ENCODE results near the gene CEP20. TPM values are rescaled to one million over a fixed set of nuclear protein-coding genes. Genes with fewer than 3 reads are reported as not detected.

The CEP20 gene
- total and polyA plus RNA-seq, 2 donors (not counting 1 experiment from before 2014, with no cell fraction given) = 14.2 to 30.2 TPM

- H3K27ac Mint-ChIP-seq = no peak overlapping the region
- H3K4me3 Mint-ChIP-seq = no peak overlapping the region
- intact Hi-C loops (cut with micrococcal nuclease) = no loop called here
- 100% methylated on average over 9 of the region's 11 CpGs for WGBS (ENCODE audit: insufficient coverage)
- ChIA-PET CTCF (no interaction called here), POLR2A (no interaction called here)
- no peak for DNase-seq
- H3K4me1 Mint-ChIP-seq = no peaks in the 10 kb centered on the region
- Histone ChIP-seq H2AFZ (ENCODE audit: insufficient read depth, low read depth, low read length, poor library complexity, severe bottlenecking) (no peak overlapping the region), H4K20me1 (ENCODE audit: control insufficient read depth, insufficient read depth, low read length, poor library complexity, severe bottlenecking) (no peaks in the 10 kb centered on the region), H3K4me1 (ENCODE audit: control insufficient read depth in 2 of 2, insufficient read depth in 2 of 2, low read length in 2 of 2) (no peaks in the 10 kb centered on the region), H3K27me3 (replicated peaks in 1 of 4; ENCODE audit: control extremely low read depth in 1 of 4, control insufficient read depth in 3 of 4, insufficient read depth in 4 of 4, low read length in 3 of 4) (no peaks in the 10 kb centered on the region), H3K4me3 (ENCODE audit: control extremely low read depth in 1 of 5, extremely low read depth in 1 of 5, insufficient read depth in 1 of 5, low read depth in 2 of 5, low read length in 4 of 5) (no peak overlapping the region), H3K9me3 (ENCODE audit: control extremely low read depth in 1 of 3, control insufficient read depth in 2 of 3, insufficient read depth in 1 of 3, low read length in 2 of 3) (no peaks in the 10 kb centered on the region), H3K79me2 (ENCODE audit: control insufficient read depth, insufficient read depth, low read length) (no peaks in the 10 kb centered on the region), H3K36me3 (replicated peaks in 1 of 2; ENCODE audit: control extremely low read depth in 1 of 2, control insufficient read depth in 1 of 2, extremely low read depth in 1 of 2, insufficient read depth in 2 of 2, low read length in 1 of 2) (no peaks in the 10 kb centered on the region), H3K4me2 (replicated peaks; ENCODE audit: low read depth, low read length, poor library complexity, severe bottlenecking) (no peak overlapping the region), H3K9ac (ENCODE audit: low read length) (no peak overlapping the region), H3K27ac (ENCODE audit: low read length in 2 of 2) (no peak overlapping the region)
- no peak for ATAC-seq (ENCODE audit: low read depth)
- no peaks in the 10 kb centered on the region for H3K9me3 Mint-ChIP-seq (ENCODE audit: insufficient read depth)
- TF ChIP-seq EZH2 (IDR thresholded peaks at IDR 0.05; ENCODE audit: borderline replicate concordance, insufficient read depth, low read depth, low read length, poor library complexity, severe bottlenecking) = no peak
- no peak for TF ChIP-seq CTCF (IDR thresholded peaks at IDR 0.05)
- H3K27me3 Mint-ChIP-seq = no peaks in the 10 kb centered on the region
These were observed 50.6 kb downstream of the CEP20 start for GRCh38 chr16:15837761-15838160.

- peaks cover 0 to under 1% of the 10 kb centered on the region in 2 donors for H3K4me1 ChIP-seq (ENCODE audit: control insufficient read depth in 2 of 2, insufficient read depth in 2 of 2, low read length in 2 of 2)
- H3K9me3 ChIP-seq (ENCODE audit: control extremely low read depth in 1 of 3, control insufficient read depth in 2 of 3, insufficient read depth in 1 of 3, low read length in 2 of 3) = no peaks in the 10 kb centered on the region
- H3K36me3 ChIP-seq (replicated peaks in 1 of 2; ENCODE audit: control extremely low read depth in 1 of 2, control insufficient read depth in 1 of 2, extremely low read depth in 1 of 2, insufficient read depth in 2 of 2, low read length in 1 of 2) = no peaks in the 10 kb centered on the region
- H3K4me3 Mint-ChIP-seq = no peak overlapping the region
- ChIA-PET POLR2A (no interaction called here), CTCF (interaction anchor here (0.8 kb wide), 1 partner anchor 1927 kb away, joined by 3 read pairs; no protein-coding TSS in a partner anchor)
- no peaks in the 10 kb centered on the region for H3K27me3 Mint-ChIP-seq
- H3K27me3 ChIP-seq (replicated peaks in 1 of 4; ENCODE audit: control extremely low read depth in 1 of 4, control insufficient read depth in 3 of 4, insufficient read depth in 4 of 4, low read length in 3 of 4) = no peaks in the 10 kb centered on the region
- no peaks in the 10 kb centered on the region for H3K4me1 Mint-ChIP-seq
- H3K4me3 ChIP-seq (ENCODE audit: control extremely low read depth in 1 of 5, extremely low read depth in 1 of 5, insufficient read depth in 1 of 5, low read depth in 2 of 5, low read length in 4 of 5) = no peak overlapping the region
- DNase-seq = no peak
- H2AFZ ChIP-seq (ENCODE audit: insufficient read depth, low read depth, low read length, poor library complexity, severe bottlenecking) = no peak overlapping the region
- H3K4me2 ChIP-seq (replicated peaks; ENCODE audit: low read depth, low read length, poor library complexity, severe bottlenecking) = no peak overlapping the region
- no peaks in the 10 kb centered on the region for H3K9me3 Mint-ChIP-seq (ENCODE audit: insufficient read depth)
- H4K20me1 ChIP-seq (ENCODE audit: control insufficient read depth, insufficient read depth, low read length, poor library complexity, severe bottlenecking) = no peaks in the 10 kb centered on the region
- no peak overlapping the region for H3K27ac ChIP-seq (ENCODE audit: low read length in 2 of 2)
- H3K79me2 ChIP-seq (ENCODE audit: control insufficient read depth, insufficient read depth, low read length) = no peaks in the 10 kb centered on the region
- TF ChIP-seq CTCF (IDR thresholded peaks at IDR 0.05) = no peak
- no peak for TF ChIP-seq EZH2 (IDR thresholded peaks at IDR 0.05; ENCODE audit: borderline replicate concordance, insufficient read depth, low read depth, low read length, poor library complexity, severe bottlenecking)
- H3K9ac ChIP-seq (ENCODE audit: low read length) = no peak overlapping the region
- intact Hi-C loops (cut with micrococcal nuclease) = no loop called here
- WGBS (ENCODE audit: insufficient coverage) = 95% methylated on average over 5 of the region's 10 CpGs
- ATAC-seq (ENCODE audit: low read depth) = no peak
- H3K27ac Mint-ChIP-seq = no peak overlapping the region
These were observed 51.3 kb downstream of the CEP20 start for GRCh38 chr16:15836965-15837611.

Measured in B cell (primary cell).